ENCODE results near the gene PTPRG. TPM values are rescaled to one million over a fixed set of nuclear protein-coding genes. Genes with fewer than 3 reads are reported as not detected.

The PTPRG gene
- total RNA-seq, 2 experiments from 2014 or later: 0.13 to 0.70 TPM

DNA sequence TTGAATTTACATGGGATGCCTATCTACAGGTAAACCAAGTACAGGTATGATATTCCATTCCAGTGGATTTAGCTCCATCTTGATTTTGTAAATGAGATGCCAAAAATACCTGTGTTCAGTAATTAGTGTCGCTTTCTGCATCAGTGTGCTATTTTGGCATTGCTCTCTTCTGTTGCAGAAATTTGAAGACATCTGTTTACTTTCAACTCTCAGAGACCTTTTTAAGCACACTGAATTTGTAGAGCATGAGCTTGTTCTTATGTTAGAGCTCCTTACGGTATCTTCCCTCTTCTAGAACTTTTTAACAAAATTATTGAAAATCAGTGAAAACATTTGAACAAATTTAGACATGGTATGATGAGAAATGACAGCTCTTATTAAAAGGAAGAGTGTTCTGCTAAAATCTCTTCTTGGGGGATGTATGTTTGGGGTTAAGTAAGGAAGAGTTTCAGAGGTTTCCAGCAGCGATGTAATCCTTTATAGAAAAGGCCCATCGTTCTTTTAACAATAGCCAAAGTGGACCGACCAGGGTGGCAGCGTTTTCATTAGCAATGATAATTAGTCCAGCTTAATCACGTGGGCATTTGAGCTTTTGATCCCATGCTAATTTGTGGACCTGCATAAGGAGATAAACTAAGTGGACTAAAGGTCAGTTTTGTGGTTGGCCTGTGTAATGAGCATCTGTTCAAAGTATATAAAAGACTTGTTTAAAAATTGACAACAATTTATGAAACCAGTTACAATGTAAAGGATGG is 385.4 kb downstream of the PTPRG start:
- no peak overlapping the region for H3K27ac ChIP-seq (ENCODE audit: low read depth, low read length, poor library complexity, severe bottlenecking)
- H3K9me3 ChIP-seq (ENCODE audit: low read length): no peaks in the 10 kb centered on the region
- no peak overlapping the region for H2AFZ ChIP-seq (ENCODE audit: low read length)
- intact Hi-C loops (cut with micrococcal nuclease; ENCODE audit: unreplicated experiment): no loop called here
- no peaks in the 10 kb centered on the region for H3K9me2 ChIP-seq (ENCODE audit: insufficient read depth, low read length)
- no peak for TF ChIP-seq EZH2phosphoT487 (IDR thresholded peaks at IDR 0.05; ENCODE audit: borderline replicate concordance, low read depth, low read length)
- TF ChIP-seq, protein P1, sequence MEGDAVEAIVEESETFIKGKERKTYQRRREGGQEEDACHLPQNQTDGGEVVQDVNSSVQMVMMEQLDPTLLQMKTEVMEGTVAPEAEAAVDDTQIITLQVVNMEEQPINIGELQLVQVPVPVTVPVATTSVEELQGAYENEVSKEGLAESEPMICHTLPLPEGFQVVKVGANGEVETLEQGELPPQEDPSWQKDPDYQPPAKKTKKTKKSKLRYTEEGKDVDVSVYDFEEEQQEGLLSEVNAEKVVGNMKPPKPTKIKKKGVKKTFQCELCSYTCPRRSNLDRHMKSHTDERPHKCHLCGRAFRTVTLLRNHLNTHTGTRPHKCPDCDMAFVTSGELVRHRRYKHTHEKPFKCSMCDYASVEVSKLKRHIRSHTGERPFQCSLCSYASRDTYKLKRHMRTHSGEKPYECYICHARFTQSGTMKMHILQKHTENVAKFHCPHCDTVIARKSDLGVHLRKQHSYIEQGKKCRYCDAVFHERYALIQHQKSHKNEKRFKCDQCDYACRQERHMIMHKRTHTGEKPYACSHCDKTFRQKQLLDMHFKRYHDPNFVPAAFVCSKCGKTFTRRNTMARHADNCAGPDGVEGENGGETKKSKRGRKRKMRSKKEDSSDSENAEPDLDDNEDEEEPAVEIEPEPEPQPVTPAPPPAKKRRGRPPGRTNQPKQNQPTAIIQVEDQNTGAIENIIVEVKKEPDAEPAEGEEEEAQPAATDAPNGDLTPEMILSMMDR (conservative IDR thresholded peaks at IDR 0.05; ENCODE audit: low read length): no peak
- H4K20me1 ChIP-seq (ENCODE audit: insufficient read depth, low read length): no peaks in the 10 kb centered on the region
- ChIA-PET CTCF (ENCODE audit: unreplicated experiment) (interaction anchor here (1.0 kb wide), 1 partner anchor 10 kb away, joined by 3 read pairs; no protein-coding TSS in a partner anchor), POLR2A (interaction anchor here (0.7 kb wide), 1 partner anchor 1011 kb away, joined by 3 read pairs; no protein-coding TSS in a partner anchor)
- H3K36me3 ChIP-seq (ENCODE audit: insufficient read depth, low read length): no peaks in the 10 kb centered on the region
- no peak overlapping the region for H3K4me3 ChIP-seq (ENCODE audit: low read depth, low read length, poor library complexity, severe bottlenecking)
- no peaks in the 10 kb centered on the region for H3K4me1 ChIP-seq (ENCODE audit: insufficient read depth, low read length, poor library complexity, severe bottlenecking)
- H3K4me2 ChIP-seq (ENCODE audit: low read length): no peak overlapping the region
- no peak for DNase-seq (ENCODE audit: low spot score)
- BruUV-seq (replicated peaks): no TSS peak
- no peaks in the 10 kb centered on the region for H3K79me2 ChIP-seq (ENCODE audit: insufficient read depth, low read depth, low read length)

- TF ChIP-seq EZH2phosphoT487 (IDR thresholded peaks at IDR 0.05; ENCODE audit: borderline replicate concordance, low read depth, low read length): no peak
- TF ChIP-seq, protein P1 (conservative IDR thresholded peaks at IDR 0.05; ENCODE audit: low read length): no peak
- no peak for DNase-seq (ENCODE audit: low spot score)
- CTCF ChIA-PET (ENCODE audit: unreplicated experiment): interaction anchor here (1.0 kb wide), 1 partner anchor 11 kb away, joined by 3 read pairs; no protein-coding TSS in a partner anchor
These were observed 386.1 kb downstream of the PTPRG start for GRCh38 chr3:61947456-61947855.

More at GRCh38 chr3:61947456-61947855, 386.1 kb downstream of the PTPRG start:
- Histone ChIP-seq H3K4me1 (ENCODE audit: insufficient read depth, low read length, poor library complexity, severe bottlenecking) (no peaks in the 10 kb centered on the region), H3K4me3 (ENCODE audit: low read depth, low read length, poor library complexity, severe bottlenecking) (no peak overlapping the region), H2AFZ (ENCODE audit: low read length) (no peak overlapping the region), H4K20me1 (ENCODE audit: insufficient read depth, low read length) (no peaks in the 10 kb centered on the region), H3K9me2 (ENCODE audit: insufficient read depth, low read length) (no peaks in the 10 kb centered on the region), H3K9me3 (ENCODE audit: low read length) (no peaks in the 10 kb centered on the region), H3K36me3 (ENCODE audit: insufficient read depth, low read length) (no peaks in the 10 kb centered on the region), H3K27ac (ENCODE audit: low read depth, low read length, poor library complexity, severe bottlenecking) (no peak overlapping the region), H3K79me2 (ENCODE audit: insufficient read depth, low read depth, low read length) (no peaks in the 10 kb centered on the region), H3K4me2 (ENCODE audit: low read length) (no peak overlapping the region)
- BruUV-seq (replicated peaks): no TSS peak
- POLR2A ChIA-PET: no interaction called here
- intact Hi-C loops (cut with micrococcal nuclease; ENCODE audit: unreplicated experiment): no loop called here
